ENCODE measurements around the gene BOK. TPM values are rescaled to one million over a fixed set of nuclear protein-coding genes. Genes with fewer than 3 reads are reported as not detected.

BOK gene
- total and polyA plus RNA-seq, 2 of the 13 experiments (the other 11 are each of a cell fraction or from before 2014, with no cell fraction given), result 35.5 to 39.2 TPM

DNA sequence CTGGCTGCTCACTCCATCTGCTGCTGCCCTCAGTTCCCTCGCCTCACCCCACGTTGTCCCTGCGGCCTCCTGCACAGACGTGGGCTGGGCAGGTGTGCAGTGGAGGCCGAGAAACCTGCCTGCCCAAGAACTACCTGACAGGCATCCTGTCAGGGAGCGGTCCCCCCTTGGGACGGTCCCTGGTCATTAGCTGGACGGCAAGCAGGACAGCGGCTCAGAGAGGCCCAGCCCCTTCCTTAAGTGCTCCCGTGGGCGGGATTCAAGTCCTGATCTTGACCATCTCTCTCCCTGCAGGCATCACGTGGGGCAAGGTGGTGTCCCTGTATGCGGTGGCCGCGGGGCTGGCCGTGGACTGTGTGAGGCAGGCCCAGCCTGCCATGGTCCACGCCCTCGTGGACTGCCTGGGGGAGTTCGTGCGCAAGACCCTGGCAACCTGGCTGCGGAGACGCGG lies 11.3 kb downstream of the BOK start:
- Histone ChIP-seq H3K4me3 (replicated peaks in 1 of 3; ENCODE audit: insufficient read depth in 1 of 3, low read depth in 2 of 3, low read length in 3 of 3) (no peak overlapping the region), H4K20me1 (ENCODE audit: insufficient read depth, low read length) (peaks cover 9% of the 10 kb centered on the region; the same call in 1 of the 2 replicates), H3K4me2 (ENCODE audit: low read depth, low read length) (no peak overlapping the region), H3K79me2 (ENCODE audit: insufficient read depth, low read length) (no peaks in the 10 kb centered on the region), H3K9me3 (ENCODE audit: low read length) (no peaks in the 10 kb centered on the region), H2AFZ (ENCODE audit: low read length) (no peak overlapping the region), H3K27ac (ENCODE audit: extremely low read length, insufficient read depth, low read length) (no peak overlapping the region), H3K27me3 (ENCODE audit: control insufficient read depth in 1 of 2, insufficient read depth in 2 of 2, low read length in 2 of 2) (no peaks in the 10 kb centered on the region), H3K36me3 (replicated peaks in 1 of 2; ENCODE audit: control insufficient read depth in 1 of 2, insufficient read depth in 2 of 2, low read length in 2 of 2) (peaks cover 5 to 33% of the 10 kb centered on the region in 2 experiments; a peak in 4 of 5 replicates), H3K4me1 (ENCODE audit: insufficient read depth, low read length) (no peaks in the 10 kb centered on the region), H3K9ac (ENCODE audit: insufficient read depth, low read depth, low read length) (no peak overlapping the region)
- no peak for FAIRE-seq
- BruUV-seq (replicated peaks), result no TSS peak
- TF ChIP-seq, protein P1, sequence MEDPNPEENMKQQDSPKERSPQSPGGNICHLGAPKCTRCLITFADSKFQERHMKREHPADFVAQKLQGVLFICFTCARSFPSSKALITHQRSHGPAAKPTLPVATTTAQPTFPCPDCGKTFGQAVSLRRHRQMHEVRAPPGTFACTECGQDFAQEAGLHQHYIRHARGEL (CRISPR knock-in tag; IDR thresholded peaks at IDR 0.05), result peak; percentile 45; the same call in 1 of the 2 replicates
- TF ChIP-seq HIVEP1 (CRISPR knock-in tag; IDR thresholded peaks at IDR 0.05) (0 out of 2 replicates have a peak, but pooled peaks have one; percentile 37), AGO2 (optimal IDR thresholded peaks at IDR 0.05; ENCODE audit: low read depth, low read length) (peak; percentile 39), NFE2 (CRISPR knock-in tag; IDR thresholded peaks at IDR 0.05) (no peak), SPEN (CRISPR knock-in tag; IDR thresholded peaks at IDR 0.05; ENCODE audit: low read depth) (0 out of 2 replicates have a peak, but pooled peaks have one; percentile 24), RBFOX2 (IDR thresholded peaks at IDR 0.05; ENCODE audit: low read depth, low read length) (peak; percentile 29; the same call in 1 of the 2 replicates)
- in situ Hi-C loops (cut with HindIII; ENCODE audit: extremely low pct_ligation_motif_present, low pct_unique_long_range_greater_than_20kb), result no loop called here
- no peak for DNase-seq (ENCODE audit: low spot score)
- intact Hi-C loops (cut with micrococcal nuclease; ENCODE audit: unreplicated experiment), result no loop called here
- CTCF ChIA-PET (ENCODE audit: low intra/inter-chr PET ratio, low total read pairs), result no interaction called here
- POLR2A ChIA-PET, result interaction anchor here (1.1 kb wide), 1 partner anchor 10 kb away, joined by 4 read pairs; no protein-coding TSS in a partner anchor
- ATAC-seq, result no peak
- WGBS (ENCODE audit: low lambda C conversion rate), result 98% methylated on average over 16 of the region's 23 CpGs

GRCh38 chr2:241570961-241571581 lies 12.5 kb downstream of the BOK start:
- Histone ChIP-seq H3K79me2 (ENCODE audit: insufficient read depth, low read length) (no peaks in the 10 kb centered on the region), H3K27ac (ENCODE audit: extremely low read length, insufficient read depth, low read length) (no peak overlapping the region), H3K9ac (ENCODE audit: insufficient read depth, low read depth, low read length) (no peak overlapping the region), H3K4me3 (replicated peaks in 1 of 3; ENCODE audit: insufficient read depth in 1 of 3, low read depth in 2 of 3, low read length in 3 of 3) (no peak overlapping the region), H3K4me2 (ENCODE audit: low read depth, low read length) (no peak overlapping the region), H2AFZ (ENCODE audit: low read length) (no peak overlapping the region), H3K4me1 (ENCODE audit: insufficient read depth, low read length) (no peaks in the 10 kb centered on the region), H3K27me3 (ENCODE audit: control insufficient read depth in 1 of 2, insufficient read depth in 2 of 2, low read length in 2 of 2) (no peaks in the 10 kb centered on the region), H4K20me1 (ENCODE audit: insufficient read depth, low read length) (peaks cover 9% of the 10 kb centered on the region; the same call in 1 of the 2 replicates), H3K9me3 (ENCODE audit: low read length) (no peaks in the 10 kb centered on the region), H3K36me3 (replicated peaks in 1 of 2; ENCODE audit: control insufficient read depth in 1 of 2, insufficient read depth in 2 of 2, low read length in 2 of 2) (peaks cover 8 to 33% of the 10 kb centered on the region in 2 experiments; a peak in 4 of 5 replicates)
- ATAC-seq (peak; percentile 13), DNase-seq (ENCODE audit: low spot score) (no peak), FAIRE-seq (no peak)
- in situ Hi-C loops (cut with HindIII; ENCODE audit: extremely low pct_ligation_motif_present, low pct_unique_long_range_greater_than_20kb) (no loop called here), intact Hi-C loops (cut with micrococcal nuclease; ENCODE audit: unreplicated experiment) (no loop called here)
- CTCF ChIA-PET (ENCODE audit: low intra/inter-chr PET ratio, low total read pairs), result no interaction called here
- POLR2A ChIA-PET, result interaction anchor here (1.1 kb wide), 1 partner anchor 11 kb away, joined by 4 read pairs; no protein-coding TSS in a partner anchor
- WGBS (ENCODE audit: low lambda C conversion rate), result 97% methylated on average over 17 of the region's 23 CpGs
- no TSS peak for BruUV-seq (replicated peaks)
- TF ChIP-seq FOXA3 (CRISPR knock-in tag; IDR thresholded peaks at IDR 0.05) (no peak), TAF1 (CRISPR knock-in tag; IDR thresholded peaks at IDR 0.05) (no peak), ETV5 (CRISPR knock-in tag; IDR thresholded peaks at IDR 0.05; ENCODE audit: borderline replicate concordance) (no peak), MXD1 (CRISPR knock-in tag; IDR thresholded peaks at IDR 0.05) (no peak), HNRNPL (IDR thresholded peaks at IDR 0.05; ENCODE audit: low read depth, low read length) (0 out of 2 replicates have a peak, but pooled peaks have one; percentile 18), ZNF446 (CRISPR knock-in tag; IDR thresholded peaks at IDR 0.05) (no peak), MYNN (CRISPR knock-in tag; IDR thresholded peaks at IDR 0.05; ENCODE audit: low read depth) (no peak), NCOR1 (IDR thresholded peaks at IDR 0.05; ENCODE audit: borderline replicate concordance, low read length) (no peak)
